HEK293 (cell line): ENCODE results near the gene IDI1.
A peak's percentile ranks its signal among the peaks of the same experiment; 100 is the strongest.

ENCODE experiments used
- CTCF ChIP-seq: fragments of 450-650 bp; formaldehyde crosslinking; IDR thresholded peaks from 2 replicates; pipeline ENCODE4 v1.5.1; 2016; ENCODE audit warnings: missing biosample characterization, missing genetic modification characterization
- ELK4 ChIP-seq: IDR thresholded peaks from 2 replicates; pipeline ENCODE4 v1.6.1; 2011; ENCODE audit warnings: mild to moderate bottlenecking, low read depth, low read length, borderline replicate concordance
- KLF10 ChIP-seq: fragments of 450-650 bp; IDR thresholded peaks from 2 replicates; pipeline ENCODE4 v1.5.1; 2018; ENCODE audit warnings: missing biosample characterization, mild to moderate bottlenecking, missing genetic modification characterization
- PATZ1 ChIP-seq: fragments of 450-650 bp; formaldehyde crosslinking; IDR thresholded peaks from 2 replicates; pipeline ENCODE4 v1.5.1; 2016; ENCODE audit warnings: missing biosample characterization, missing genetic modification characterization
- PBX3 ChIP-seq: sonication (generic); formaldehyde crosslinking; IDR thresholded peaks from 2 replicates; pipeline ENCODE4 v1.8.1; 2022; ENCODE audit warnings: mild to moderate bottlenecking, moderate library complexity, missing genetic modification reagents
- SP2 ChIP-seq: fragments of 450-650 bp; formaldehyde crosslinking; IDR thresholded peaks from 2 replicates; pipeline ENCODE4 v1.5.1; 2016; ENCODE audit warnings: missing biosample characterization, missing genetic modification characterization
- ZBTB21 ChIP-seq: fragments of 450-650 bp; formaldehyde crosslinking; IDR thresholded peaks from 2 replicates; pipeline ENCODE4 v1.5.1; 2017; ENCODE audit warnings: missing biosample characterization, missing genetic modification characterization
- ZNF202 ChIP-seq: fragments of 450-650 bp; formaldehyde crosslinking; IDR thresholded peaks from 2 replicates; pipeline ENCODE4 v1.5.1; 2016; ENCODE audit warnings: missing biosample characterization, missing genetic modification characterization, borderline replicate concordance
- ZNF292 ChIP-seq: fragments of 450-650 bp; formaldehyde crosslinking; IDR thresholded peaks from 2 replicates; pipeline ENCODE4 v1.5.1; 2016; ENCODE audit warnings: low read depth, missing biosample characterization, missing genetic modification characterization, borderline replicate concordance
- ZNF626 ChIP-seq: fragments of 450-650 bp; sonication (Bioruptor Pico); formaldehyde crosslinking; IDR thresholded peaks from 2 replicates; pipeline ENCODE4 v1.5.1; 2018; ENCODE audit warnings: missing biosample characterization, missing genetic modification characterization, inconsistent platforms
- ZNF629 ChIP-seq: fragments of 450-650 bp; formaldehyde crosslinking; IDR thresholded peaks from 2 replicates; pipeline ENCODE4 v1.5.1; 2017; ENCODE audit warnings: missing biosample characterization, missing genetic modification characterization
- ZNF704 ChIP-seq: fragments of 450-650 bp; formaldehyde crosslinking; IDR thresholded peaks from 2 replicates; pipeline ENCODE4 v1.5.1; 2016; ENCODE audit warnings: missing biosample characterization, missing genetic modification characterization
- ZSCAN16 ChIP-seq: fragments of 450-650 bp; formaldehyde crosslinking; IDR thresholded peaks from 2 replicates; pipeline ENCODE4 v1.5.1; 2016; ENCODE audit warnings: missing biosample characterization, missing genetic modification characterization

GRCh38 chr10:1059902-1060301 is 11.0 kb upstream of the IDI1 start:
- no peak for TF ChIP-seq ELK4
- no peak for TF ChIP-seq ZNF626 (tag by site-specific recombination)
- TF ChIP-seq ZNF704 (tag by site-specific recombination), result no peak
- TF ChIP-seq ZNF292, result no peak
- TF ChIP-seq CTCF (tag by site-specific recombination), result no peak
- no peak for TF ChIP-seq PATZ1 (tag by site-specific recombination)
- TF ChIP-seq ZBTB21, result no peak
- no peak for TF ChIP-seq ZNF202 (tag by site-specific recombination)
- TF ChIP-seq ZSCAN16 (tag by site-specific recombination), result no peak
- TF ChIP-seq KLF10 (tag by site-specific recombination), result no peak
- TF ChIP-seq ZNF629, result no peak
- 0 out of 2 replicates have a peak, but pooled peaks have one; percentile 6 for TF ChIP-seq SP2 (tag by site-specific recombination)
- no peak for TF ChIP-seq PBX3 (CRISPR knock-in tag)
